ENCODE measurements around the gene CSRP3.
"Not testable (repeated sequence)": the region's sequence is repeated elsewhere in the genome, so short reads cannot be mapped to it uniquely, and the experiment has no call there.

Gene CSRP3

GRCh38 chr11:19185036-19185435 is 16.7 kb downstream of the CSRP3 start:
- DNase-seq, result no peak

DNA sequence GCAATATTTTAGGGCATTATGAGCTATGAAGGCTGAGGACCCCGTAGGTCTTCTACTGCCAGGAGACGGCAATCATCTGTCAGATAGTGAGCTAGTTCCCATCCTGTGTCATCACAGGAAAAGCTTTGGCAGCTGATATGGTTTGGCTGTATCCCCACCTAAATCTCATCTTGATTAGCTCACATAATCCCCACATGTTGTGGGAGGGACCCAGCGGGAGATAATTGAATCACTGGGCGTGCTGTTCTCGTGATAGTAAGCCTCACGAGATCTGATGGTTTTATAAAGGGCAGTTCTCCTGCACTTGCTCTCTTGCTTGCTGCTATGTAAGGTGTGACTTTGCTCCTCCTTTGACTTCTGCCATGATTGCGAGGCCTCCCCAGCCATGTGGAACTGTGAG is 18.1 kb downstream of the CSRP3 start:
- no peak for DNase-seq

- no peak for DNase-seq
Measured at GRCh38 chr11:19181531-19182261, 20.1 kb downstream of the CSRP3 start.

- no peak for DNase-seq
Measured at GRCh38 chr11:19176629-19177186, 25.1 kb downstream of the CSRP3 start.

GRCh38 chr11:19173964-19174638 is 27.7 kb downstream of the CSRP3 start:
- no peak for DNase-seq

- DNase-seq, result no peak
Measured at GRCh38 chr11:19173004-19173689, 28.6 kb downstream of the CSRP3 start.

DNA sequence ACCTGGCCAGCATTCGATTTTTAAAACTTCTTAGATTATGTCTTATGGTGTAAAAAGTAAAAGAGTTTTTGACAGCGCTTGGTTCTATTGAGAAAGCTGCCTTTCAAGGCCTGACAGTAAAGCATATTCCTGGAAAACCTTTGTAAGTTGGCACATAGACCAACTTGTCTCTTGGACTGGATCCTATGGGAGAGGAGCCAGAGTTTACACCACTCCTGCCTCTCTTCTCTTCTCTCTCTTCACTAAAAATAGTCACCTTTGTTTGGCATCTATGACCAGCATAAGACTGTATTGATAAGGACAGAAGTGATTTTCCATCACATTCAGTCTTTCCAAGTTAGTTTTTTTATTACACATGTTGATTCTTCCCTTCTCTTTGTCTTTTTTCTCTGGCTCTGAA is 33.7 kb downstream of the CSRP3 start:
- DNase-seq, result no peak

DNA sequence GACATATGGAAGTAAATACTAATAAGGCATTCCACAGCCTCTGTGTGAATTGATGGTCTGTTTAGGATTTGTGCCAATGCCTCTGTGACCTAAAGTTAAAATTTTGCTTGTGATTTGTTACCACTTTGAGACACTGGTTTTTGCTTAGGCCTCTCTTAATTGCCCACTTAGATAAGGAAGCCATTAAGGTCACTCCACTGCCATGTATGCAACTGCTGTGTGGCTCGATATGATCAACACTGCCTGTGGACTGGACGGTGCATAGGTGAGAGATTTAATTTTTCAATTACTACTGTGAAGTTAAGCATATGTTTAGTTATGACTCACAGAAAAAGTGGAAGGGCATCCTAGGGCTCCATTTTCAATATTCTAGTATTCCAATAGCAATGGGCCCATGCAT is 36.9 kb downstream of the CSRP3 start:
- no peak for DNase-seq

- no peak for DNase-seq
Measured at GRCh38 chr11:19164230-19164855, 37.4 kb downstream of the CSRP3 start.

- DNase-seq, result no peak
Measured at GRCh38 chr11:19163617-19164016, 38.2 kb downstream of the CSRP3 start.

DNA sequence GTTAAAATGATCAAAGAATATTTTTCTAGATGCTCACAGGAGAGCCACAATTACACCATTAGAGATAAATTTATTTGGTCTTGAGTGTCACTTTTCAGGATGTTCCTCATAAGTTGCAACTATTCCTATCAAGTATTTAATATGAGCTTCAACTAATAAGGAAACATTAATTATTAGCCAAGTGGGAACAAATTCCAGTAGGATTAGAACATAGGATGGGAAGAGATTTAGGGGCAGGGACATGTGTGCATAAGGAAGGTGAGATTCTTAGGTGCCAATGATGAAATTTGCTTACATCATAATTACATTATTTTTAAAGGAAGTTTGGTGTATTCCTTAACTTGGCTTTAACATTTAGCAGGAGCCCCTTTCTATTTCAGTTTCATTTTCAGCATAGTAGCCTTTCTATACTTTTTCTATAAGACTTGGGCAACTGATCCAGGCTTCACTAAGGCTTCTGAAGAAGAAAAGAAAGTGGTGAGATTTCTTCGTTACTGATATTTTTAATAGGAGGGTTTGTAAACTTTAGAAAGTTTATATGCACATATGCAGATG is 38.8 kb downstream of the CSRP3 start:
- DNase-seq, result no peak

GRCh38 chr11:19161651-19162050 is 40.1 kb downstream of the CSRP3 start:
- no peak for DNase-seq

GRCh38 chr11:19160847-19161246 is 40.9 kb downstream of the CSRP3 start:
- no peak for DNase-seq

- no peak for DNase-seq
Measured at GRCh38 chr11:19156892-19157291, 44.9 kb downstream of the CSRP3 start.

- no peak for DNase-seq
Measured at GRCh38 chr11:19145319-19145718, 56.5 kb downstream of the CSRP3 start.

DNA sequence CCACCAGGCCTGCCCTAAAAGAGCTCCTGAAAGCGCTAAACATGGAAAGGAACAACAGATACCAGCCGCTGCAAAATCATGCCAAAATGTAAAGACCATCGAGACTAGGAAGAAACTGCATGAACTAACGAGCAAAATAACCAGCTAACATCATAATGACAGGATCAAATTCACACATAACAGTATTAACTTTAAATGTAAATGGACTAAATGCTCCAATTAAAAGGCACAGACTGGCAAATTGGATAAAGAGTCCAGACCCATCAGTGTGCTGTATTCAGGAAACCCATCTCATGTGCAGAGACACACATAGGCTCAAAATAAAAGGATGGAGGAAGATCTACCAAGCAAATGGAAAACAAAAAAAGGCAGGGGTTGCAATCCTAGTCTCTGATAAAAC is 64.9 kb downstream of the CSRP3 start:
- DNase-seq, result not testable (repeated sequence)

DNA sequence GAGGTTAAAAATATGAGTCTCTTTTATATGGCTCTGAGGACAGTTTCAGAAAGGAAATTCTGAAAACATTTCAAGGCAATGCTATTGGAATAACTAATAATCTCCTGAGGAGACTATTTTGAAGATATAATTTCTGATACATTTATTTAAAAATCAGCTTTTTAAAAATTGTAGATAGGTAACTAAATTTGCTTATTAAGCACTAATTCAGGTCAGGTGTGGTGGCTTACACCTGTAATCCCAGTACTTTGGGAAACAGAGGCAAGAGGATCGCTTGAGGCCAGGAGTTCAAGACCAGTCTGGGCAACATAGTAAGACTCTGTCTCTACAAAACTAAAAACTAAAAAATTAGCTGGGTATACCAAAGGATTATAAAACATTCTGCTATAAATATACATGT is 67.8 kb downstream of the CSRP3 start:
- DNase-seq, result no peak

Data from activated CD4-positive, alpha-beta T cell treated with anti-CD3 and anti-CD28 coated beads for 48 hours (primary cell).